Astrocyte of the cerebellum (primary cell): ENCODE data around the gene TSPO.

Experiments
- DNase-seq: peaks from one replicate; pipeline ENCODE4 v3.0.0-alpha.2; 2011; ENCODE audit warnings: low read depth
- H3K4me3 ChIP-seq: 2 replicates; pipeline ENCODE4 v1.5.1; 2011; ENCODE audit warnings: mild to moderate bottlenecking, low read depth, low read length, moderate library complexity
- in situ Hi-C: cut with HindIII; loops from 2 replicates; pipeline ENCODE4 v1.10.0; 2017; ENCODE audit warnings: low sequenced_read_pairs
- TF ChIP-seq, protein P1 (sequence below): IDR thresholded peaks from 2 replicates; pipeline ENCODE4 v1.5.1; 2012; ENCODE audit warnings: low read length, low read depth, moderate library complexity, mild to moderate bottlenecking; ENCODE audit errors: missing control alignments

Gene TSPO

DNA sequence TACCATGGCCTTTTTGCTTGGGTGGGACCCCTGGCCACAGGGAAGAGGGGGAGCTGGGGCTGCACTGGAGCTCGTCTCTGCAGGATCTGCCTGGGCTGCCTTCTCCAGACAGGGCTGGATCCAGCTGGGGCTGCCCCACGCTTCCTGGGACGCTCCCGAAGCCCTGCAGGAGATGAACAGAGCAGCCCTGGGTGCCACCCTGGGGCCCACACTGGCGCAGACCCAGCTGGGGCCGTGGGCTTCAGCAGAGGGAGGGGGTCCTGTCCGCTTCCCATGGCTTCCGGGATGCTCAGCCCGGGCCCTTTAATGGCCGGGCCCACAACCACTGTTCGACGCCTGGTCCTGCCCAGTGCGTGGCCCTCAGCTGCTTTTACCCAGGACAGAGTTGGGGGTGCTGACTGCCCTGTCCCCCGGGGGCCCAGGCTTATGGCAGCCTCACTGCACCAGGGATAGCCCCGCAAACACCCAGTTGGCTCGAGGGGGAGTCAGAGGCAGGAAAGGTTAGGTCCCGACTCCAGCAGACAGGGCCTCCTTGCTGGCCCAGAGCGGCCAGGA lies 12.0 kb downstream of the TSPO start:
- TF ChIP-seq, protein P1, sequence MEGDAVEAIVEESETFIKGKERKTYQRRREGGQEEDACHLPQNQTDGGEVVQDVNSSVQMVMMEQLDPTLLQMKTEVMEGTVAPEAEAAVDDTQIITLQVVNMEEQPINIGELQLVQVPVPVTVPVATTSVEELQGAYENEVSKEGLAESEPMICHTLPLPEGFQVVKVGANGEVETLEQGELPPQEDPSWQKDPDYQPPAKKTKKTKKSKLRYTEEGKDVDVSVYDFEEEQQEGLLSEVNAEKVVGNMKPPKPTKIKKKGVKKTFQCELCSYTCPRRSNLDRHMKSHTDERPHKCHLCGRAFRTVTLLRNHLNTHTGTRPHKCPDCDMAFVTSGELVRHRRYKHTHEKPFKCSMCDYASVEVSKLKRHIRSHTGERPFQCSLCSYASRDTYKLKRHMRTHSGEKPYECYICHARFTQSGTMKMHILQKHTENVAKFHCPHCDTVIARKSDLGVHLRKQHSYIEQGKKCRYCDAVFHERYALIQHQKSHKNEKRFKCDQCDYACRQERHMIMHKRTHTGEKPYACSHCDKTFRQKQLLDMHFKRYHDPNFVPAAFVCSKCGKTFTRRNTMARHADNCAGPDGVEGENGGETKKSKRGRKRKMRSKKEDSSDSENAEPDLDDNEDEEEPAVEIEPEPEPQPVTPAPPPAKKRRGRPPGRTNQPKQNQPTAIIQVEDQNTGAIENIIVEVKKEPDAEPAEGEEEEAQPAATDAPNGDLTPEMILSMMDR: no peak
- DNase-seq: no peak
- in situ Hi-C loops: no loop called here
- no peak overlapping the region for H3K4me3 ChIP-seq

DNA sequence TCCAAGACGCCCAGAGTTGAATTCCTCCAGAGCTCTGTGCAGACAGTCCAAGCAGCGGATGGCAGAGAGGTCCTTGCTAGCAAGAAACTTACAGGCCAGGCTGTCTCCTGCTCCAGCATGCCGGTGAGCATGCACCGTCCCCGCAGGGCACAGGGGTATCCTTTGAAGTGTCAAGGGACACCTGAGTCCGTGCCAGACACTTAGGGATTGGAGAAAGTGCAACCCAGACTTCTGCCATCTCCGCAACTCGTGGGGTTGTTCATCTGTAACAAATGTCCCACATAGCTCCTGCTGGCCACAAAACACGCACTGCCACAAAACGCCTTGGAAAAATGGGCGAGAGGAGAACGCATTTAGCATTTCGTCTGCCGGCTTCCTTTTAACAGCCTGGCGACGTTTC lies 13.3 kb downstream of the TSPO start:
- TF ChIP-seq, protein P1: no peak
- in situ Hi-C loops: no loop called here
- no peak overlapping the region for H3K4me3 ChIP-seq
- no peak for DNase-seq

DNA sequence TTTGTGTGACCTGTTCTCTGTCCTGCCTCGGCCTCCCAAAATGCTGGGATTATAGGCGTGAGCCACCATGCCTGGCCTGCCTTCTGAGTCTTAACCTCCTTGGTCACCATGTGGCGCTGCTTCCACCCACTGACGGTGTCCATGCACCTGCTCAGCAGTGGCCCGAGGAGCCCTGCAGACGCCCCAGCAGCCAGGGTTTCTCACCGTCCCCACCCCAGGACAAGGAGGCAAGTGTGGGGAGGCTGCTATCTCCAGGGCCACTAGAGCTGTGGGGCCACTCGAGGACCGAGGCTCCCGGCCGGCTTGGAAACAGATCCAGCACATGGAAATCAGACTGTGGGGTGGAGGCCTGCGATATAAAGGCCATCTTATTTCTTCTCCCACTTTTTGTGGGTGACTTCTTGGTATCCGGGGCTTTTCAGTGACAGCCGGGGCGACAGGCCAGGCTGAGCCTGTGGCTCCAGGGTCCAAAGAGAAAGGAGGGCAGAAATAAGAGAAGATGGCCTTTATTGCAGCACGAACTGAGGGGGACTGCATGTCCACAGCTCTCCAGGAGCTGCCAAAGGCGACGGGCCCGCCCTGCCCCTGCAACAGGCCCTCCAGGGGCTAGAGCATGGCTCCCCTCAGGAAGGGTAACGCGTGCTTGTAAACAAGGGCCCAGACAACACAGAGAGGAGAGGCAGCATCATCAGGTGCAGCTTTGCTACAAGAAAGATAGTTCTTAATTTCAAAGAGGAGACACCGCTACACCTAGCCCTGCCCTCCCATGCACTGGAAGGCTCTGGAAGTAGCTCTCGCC lies 15.0 kb downstream of the TSPO start:
- DNase-seq: no peak
- no peak overlapping the region for H3K4me3 ChIP-seq
- in situ Hi-C loops: no loop called here
- TF ChIP-seq, protein P1: no peak

DNA sequence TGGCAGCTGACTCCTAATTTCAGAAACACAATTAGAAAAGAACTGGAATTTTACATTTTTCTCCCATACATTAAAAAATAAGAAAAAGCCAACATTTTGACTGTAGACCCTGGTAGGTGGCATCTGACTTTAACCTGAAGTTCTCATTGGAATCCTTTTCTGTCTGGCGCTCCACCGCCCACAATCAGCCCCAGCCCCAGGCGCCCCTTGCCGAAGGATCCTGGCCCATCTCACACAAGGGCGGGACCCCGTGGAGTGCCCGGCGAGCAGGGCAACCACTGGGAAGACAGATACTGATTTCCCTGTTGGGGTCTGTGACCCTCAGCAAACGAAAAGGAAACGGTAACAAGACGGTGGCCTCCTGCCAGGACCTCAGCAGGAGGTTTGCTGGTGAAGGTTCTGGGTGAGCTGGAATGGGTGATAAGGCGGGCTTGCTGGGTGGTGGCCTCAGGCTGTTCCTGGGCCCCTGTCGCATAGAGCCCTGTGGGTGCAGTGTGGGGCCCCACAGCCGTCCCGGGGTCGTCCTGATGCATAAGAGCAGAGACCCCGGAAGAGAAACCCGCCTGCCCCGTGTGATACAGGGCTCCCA lies 15.7 kb downstream of the TSPO start:
- no peak overlapping the region for H3K4me3 ChIP-seq
- DNase-seq: no peak
- TF ChIP-seq, protein P1: no peak
- in situ Hi-C loops: no loop called here

DNA sequence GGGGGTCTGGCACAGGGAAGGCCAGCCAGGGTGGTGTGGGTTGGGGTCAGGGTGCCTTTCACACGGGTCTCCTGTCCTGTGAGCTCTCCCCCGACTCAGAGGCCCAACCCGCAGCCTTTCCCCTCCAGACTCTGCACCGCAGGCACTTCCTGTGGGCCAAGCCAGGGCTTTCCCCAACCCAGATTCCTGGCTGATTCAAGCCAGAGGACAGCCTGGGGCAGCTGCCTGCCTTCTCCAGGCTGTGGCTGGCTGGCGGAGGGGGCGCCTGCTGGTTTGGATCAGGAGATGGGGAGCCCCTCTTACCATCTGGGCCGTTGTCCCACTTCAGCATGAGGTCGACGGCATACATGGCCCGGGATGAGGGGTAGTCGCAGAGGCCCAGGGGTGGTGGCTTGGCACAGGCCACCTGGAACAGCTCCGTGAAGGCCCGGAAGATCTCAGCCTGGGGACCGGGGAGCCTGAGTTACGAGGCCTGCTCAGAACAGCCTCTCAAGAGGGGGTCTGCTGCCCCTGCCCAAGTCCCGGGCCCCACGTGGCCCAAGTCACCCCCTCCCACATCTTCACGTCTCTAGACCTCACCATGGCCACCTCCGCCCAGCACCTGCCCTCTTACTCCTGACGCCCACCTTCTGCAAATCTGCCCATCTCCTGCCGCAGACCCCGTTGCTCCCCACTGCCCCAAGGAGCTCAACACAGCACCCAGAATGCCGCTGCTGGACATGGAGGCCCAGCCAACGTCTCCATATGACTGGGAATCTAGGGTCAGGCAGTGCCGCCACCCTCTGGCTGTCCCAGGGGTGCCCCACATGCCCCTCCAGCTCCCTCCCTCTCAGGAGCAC lies 17.3 kb downstream of the TSPO start:
- TF ChIP-seq, protein P1: no peak
- no peak for DNase-seq
- no peak overlapping the region for H3K4me3 ChIP-seq
- in situ Hi-C loops: no loop called here
